ENCODE data around the gene SLC26A6.
A peak's percentile ranks its signal among the peaks of the same experiment; 100 is the strongest.

SLC26A6 gene

DNA sequence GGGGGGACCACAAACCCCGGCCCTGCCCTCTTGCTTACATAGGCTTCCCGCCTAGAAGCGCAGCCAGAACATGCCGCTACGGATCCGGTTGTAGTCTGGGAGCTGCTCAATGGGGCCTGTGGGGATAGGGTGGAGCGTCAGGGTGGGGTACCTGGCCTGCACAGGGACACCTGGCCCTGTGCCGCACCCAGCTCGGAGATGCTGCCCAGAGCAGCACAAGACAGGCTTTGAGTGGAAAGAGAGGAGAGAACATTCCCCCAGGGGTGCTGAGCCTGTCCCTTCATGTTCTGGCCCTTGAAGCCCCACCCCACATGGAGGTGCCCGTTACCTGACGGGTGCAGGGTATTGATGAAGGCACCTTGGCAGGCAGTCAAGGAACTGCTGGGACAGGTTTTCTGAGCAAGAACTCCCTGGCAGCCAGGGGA lies 36.2 kb downstream of the SLC26A6 start:
- DNase-seq (ENCODE audit: low read depth) = no peak
- no peak for TF ChIP-seq CTCF (IDR thresholded peaks at IDR 0.05; ENCODE audit: low read length, missing control alignments)
- no peak overlapping the region for H3K4me3 ChIP-seq (replicated peaks; ENCODE audit: low read depth, low read length)

DNA sequence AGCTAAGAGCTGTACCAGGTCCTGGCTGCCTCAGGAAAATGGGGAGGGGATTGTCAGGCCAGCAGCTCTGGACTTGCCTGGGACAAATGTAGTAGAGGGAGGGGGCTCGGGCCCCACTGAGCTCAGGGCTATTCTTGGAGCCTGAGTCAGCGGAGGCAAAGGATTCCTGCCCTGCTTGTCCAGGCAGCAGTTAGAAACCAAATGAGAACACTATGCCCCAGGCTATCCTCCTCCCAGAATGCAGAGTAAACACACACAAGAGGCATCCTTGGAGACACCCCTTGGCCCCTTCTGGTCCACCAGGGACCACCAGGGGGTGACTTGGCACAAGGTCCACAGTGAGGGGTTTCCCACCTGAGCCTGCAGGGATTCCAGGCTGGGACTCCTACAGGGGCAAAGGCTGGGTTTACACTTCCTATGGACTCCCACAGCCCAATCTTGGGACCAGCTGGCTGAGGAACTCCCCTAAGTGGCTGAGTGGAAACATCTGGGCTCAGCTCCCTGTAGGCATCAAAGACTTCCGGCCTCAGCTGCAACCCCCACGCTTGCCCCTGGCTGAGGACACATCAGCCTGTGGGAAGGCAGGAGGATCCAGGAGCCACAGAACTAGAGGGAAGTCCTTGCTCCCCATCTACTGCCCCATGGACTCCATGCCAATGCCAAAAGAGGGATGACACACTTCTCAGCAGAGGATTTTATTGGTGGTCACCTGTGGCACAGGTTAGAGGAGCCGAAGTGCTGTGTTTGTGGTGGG lies 36.8 kb downstream of the SLC26A6 start:
- H3K4me3 ChIP-seq (replicated peaks; ENCODE audit: low read depth, low read length) = no peak overlapping the region
- no peak for TF ChIP-seq CTCF (IDR thresholded peaks at IDR 0.05; ENCODE audit: low read length, missing control alignments)
- peak; percentile 93 for DNase-seq (ENCODE audit: low read depth)

GRCh38 chr3:48597408-48597800 lies 37.9 kb downstream of the SLC26A6 start:
- no peak for DNase-seq (ENCODE audit: low read depth)
- H3K4me3 ChIP-seq (replicated peaks; ENCODE audit: low read depth, low read length) = no peak overlapping the region
- TF ChIP-seq CTCF (IDR thresholded peaks at IDR 0.05; ENCODE audit: low read length, missing control alignments) = no peak

- TF ChIP-seq CTCF (IDR thresholded peaks at IDR 0.05; ENCODE audit: low read length, missing control alignments) = no peak
- no peak for DNase-seq (ENCODE audit: low read depth)
Observed at GRCh38 chr3:48596676-48597407, 38.4 kb downstream of the SLC26A6 start.

DNA sequence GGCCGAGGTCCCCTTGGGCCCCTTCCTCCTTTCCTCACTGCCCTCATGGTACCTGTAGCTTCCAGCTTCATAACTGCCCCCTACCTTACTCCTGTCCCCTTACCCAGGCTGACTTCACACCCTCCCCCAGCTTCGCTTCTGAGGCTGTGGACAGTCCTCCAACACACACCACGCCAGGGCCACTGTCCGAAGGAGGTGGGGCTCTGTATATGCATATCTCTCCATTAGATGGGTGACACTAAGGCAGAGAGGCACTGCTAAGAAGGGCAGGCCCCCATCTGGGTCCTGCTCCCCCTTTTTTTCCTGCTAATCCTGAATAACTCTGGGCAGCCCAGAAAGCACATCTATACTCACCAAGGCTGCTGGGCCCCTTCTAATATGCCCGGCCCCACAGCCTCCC lies 39.1 kb downstream of the SLC26A6 start:
- TF ChIP-seq CTCF (IDR thresholded peaks at IDR 0.05; ENCODE audit: low read length, missing control alignments) = no peak

More at GRCh38 chr3:48596676-48597407, 38.4 kb downstream of the SLC26A6 start:
- no peak overlapping the region for H3K4me3 ChIP-seq (replicated peaks; ENCODE audit: low read depth, low read length)

DNA sequence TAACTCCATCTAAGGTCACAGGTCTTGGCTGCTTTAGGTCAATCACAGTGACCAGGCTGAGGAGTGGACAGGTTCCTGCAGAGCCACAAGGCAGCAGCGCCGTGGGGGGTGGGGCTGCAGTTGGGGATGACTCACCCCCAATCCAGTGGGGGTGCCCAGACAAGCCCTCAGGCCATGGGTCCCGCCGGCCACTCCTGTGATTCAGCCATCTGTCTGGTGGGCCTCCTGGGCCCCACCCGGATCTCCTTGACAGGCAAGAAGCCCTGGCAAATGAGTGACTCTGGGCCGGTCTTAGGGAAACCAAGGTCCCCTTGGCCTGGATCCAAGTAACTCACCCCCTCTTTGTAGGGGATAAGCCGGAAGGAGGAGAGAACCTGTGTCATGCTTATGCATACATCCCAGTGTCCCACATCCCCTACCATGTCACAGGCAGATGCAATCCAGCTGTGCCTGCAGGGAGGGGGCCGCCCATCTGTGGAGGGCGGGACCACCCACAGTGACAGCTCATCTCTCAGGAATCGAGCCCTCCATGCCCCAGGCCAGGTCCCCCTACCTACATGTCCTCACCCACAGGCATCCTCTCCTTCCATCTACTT lies 39.6 kb downstream of the SLC26A6 start:
- peak; percentile 53 for DNase-seq (ENCODE audit: low read depth)
- no peak for TF ChIP-seq CTCF (IDR thresholded peaks at IDR 0.05; ENCODE audit: low read length, missing control alignments)
- H3K4me3 ChIP-seq (replicated peaks; ENCODE audit: low read depth, low read length) = no peak overlapping the region

More for the DNA sequence above, 39.1 kb downstream of the SLC26A6 start:
- no peak overlapping the region for H3K4me3 ChIP-seq (replicated peaks; ENCODE audit: low read depth, low read length)
- no peak for DNase-seq (ENCODE audit: low read depth)

Data from fibroblast of pulmonary artery (primary cell).